GM23248 (cell line): ENCODE data around the gene PPDPF. TPM values are rescaled to one million over a fixed set of nuclear protein-coding genes. Genes with fewer than 3 reads are reported as not detected.

Experiments used
- DNase-seq: peaks from one replicate; pipeline ENCODE4 v3.0.0-alpha.2; 2015
- H2AFZ ChIP-seq: fragments of 200-600 bp; sonication (generic); 2 replicates; pipeline ENCODE4 v1.6.1; 2016; ENCODE audit warnings: antibody characterized with exemption
- H3F3A ChIP-seq: fragments of 200-600 bp; sonication (generic); 2 replicates; pipeline ENCODE4 v1.6.1; 2016; ENCODE audit warnings: mild to moderate bottlenecking, antibody characterized with exemption, mixed run types; ENCODE audit not compliant: insufficient read depth
- H3K27ac ChIP-seq: fragments of 200-600 bp; sonication (generic); 2 replicates; pipeline ENCODE4 v1.5.1; 2016; ENCODE audit warnings: mild to moderate bottlenecking
- H3K27me3 ChIP-seq: fragments of 200-600 bp; sonication (generic); replicated peaks from 2 replicates; pipeline ENCODE4 v1.6.1; 2016; ENCODE audit warnings: mild to moderate bottlenecking; ENCODE audit not compliant: insufficient read depth
- H3K36me3 ChIP-seq: fragments of 200-600 bp; sonication (generic); 2 replicates; pipeline ENCODE4 v1.6.1; 2016; ENCODE audit warnings: low read depth, mild to moderate bottlenecking
- H3K4me1 ChIP-seq: fragments of 200-600 bp; sonication (generic); 2 replicates; pipeline ENCODE4 v1.6.1; 2016; ENCODE audit warnings: mild to moderate bottlenecking; ENCODE audit not compliant: insufficient read depth
- H3K4me2 ChIP-seq: fragments of 200-600 bp; sonication (generic); one replicate; pipeline ENCODE4 v1.6.1; 2016; ENCODE audit warnings: mild to moderate bottlenecking; ENCODE audit not compliant: unreplicated experiment
- H3K4me3 ChIP-seq: fragments of 200-600 bp; sonication (generic); 2 replicates; pipeline ENCODE4 v1.5.1; 2016; ENCODE audit warnings: mild to moderate bottlenecking
- H3K79me2 ChIP-seq: fragments of 200-600 bp; sonication (generic); 2 replicates; pipeline ENCODE4 v1.6.1; 2016; ENCODE audit warnings: mild to moderate bottlenecking; ENCODE audit not compliant: insufficient read depth
- H3K9ac ChIP-seq: fragments of 200-600 bp; sonication (generic); 2 replicates; pipeline ENCODE4 v1.6.1; 2016; ENCODE audit warnings: mild to moderate bottlenecking
- H3K9me2 ChIP-seq: fragments of 200-600 bp; sonication (generic); 2 replicates; pipeline ENCODE4 v1.6.1; 2016; ENCODE audit warnings: mixed run types, mild to moderate bottlenecking, moderate library complexity; ENCODE audit not compliant: insufficient read depth
- H3K9me3 ChIP-seq: fragments of 200-600 bp; sonication (generic); one replicate; pipeline ENCODE4 v1.6.1; 2017; ENCODE audit warnings: low read depth
- H4K20me1 ChIP-seq: fragments of 200-600 bp; sonication (generic); 2 replicates; pipeline ENCODE4 v1.6.0; 2016; ENCODE audit not compliant: insufficient read depth
- EZH2 ChIP-seq: fragments of 200-600 bp; sonication (generic); IDR thresholded peaks from 2 replicates; pipeline ENCODE4 v1.6.1; 2018; ENCODE audit warnings: antibody characterized with exemption, mild to moderate bottlenecking; ENCODE audit not compliant: insufficient read depth, poor library complexity, severe bottlenecking
- EZH2phosphoT487 ChIP-seq: fragments of 200-600 bp; sonication (generic); IDR thresholded peaks from 2 replicates; pipeline ENCODE4 v1.6.1; 2018; ENCODE audit warnings: antibody characterized with exemption, moderate library complexity, mild to moderate bottlenecking, low read depth; ENCODE audit not compliant: insufficient read depth
- WGBS, 2 experiments: methylation state at CpG; one replicate each; pipeline ENCODE4 v1.1.6; 2015 to 2017; ENCODE audit warnings: low lambda C conversion rate in 2 of 2, low coverage in 1 of 2; ENCODE audit errors: missing lambda C conversion rate in 2 of 2; 5-methylcytosine and 5-hydroxymethylcytosine counted together
- in situ Hi-C: fragments of 300-500 bp; cut with MboI; formaldehyde crosslinking; loops from 2 replicates; pipeline ENCODE4 v1.15.0; 2020
- polyA plus RNA-seq: library from polyadenylated mRNA; unstranded; fragments of >200 nt; fragmentation: Nextera tagmentation; extraction: Ambion mirVana; gene quantifications from 2 replicates; pipeline ENCODE4 v1.2.1, GENCODE V29; 2016
- total RNA-seq: library from RNA; depleted of rRNA; stranded (reverse); fragments of >200 nt; shearing (Covaris generic); gene quantifications from 2 replicates; pipeline ENCODE4 v1.2.3, GENCODE V29; 2014

Gene PPDPF
- total and polyA plus RNA-seq, 2 experiments from 2014 or later = 170 to 236 TPM

- Histone ChIP-seq H3K79me2 (no peaks in the 10 kb centered on the region), H3K9me3 (no peaks in the 10 kb centered on the region), H3F3A (no peaks in the 10 kb centered on the region), H3K4me3 (no peak overlapping the region), H3K27me3 (no peaks in the 10 kb centered on the region; the same call in 1 of the 2 replicates), H3K4me2 (no peak overlapping the region), H2AFZ (no peak overlapping the region), H3K36me3 (no peaks in the 10 kb centered on the region), H3K27ac (no peak overlapping the region), H4K20me1 (no peaks in the 10 kb centered on the region), H3K9ac (no peak overlapping the region), H3K9me2 (no peaks in the 10 kb centered on the region), H3K4me1 (no peaks in the 10 kb centered on the region)
- no peak for DNase-seq
- 53 to 59% methylated on average over 6 of the region's 6 CpGs for WGBS, 2 experiments
- in situ Hi-C loops = no loop called here
- no peak for TF ChIP-seq EZH2
- no peak for TF ChIP-seq EZH2phosphoT487
Observed at GRCh38 chr20:63545814-63546213, 25.2 kb downstream of the PPDPF start.

- no peaks in the 10 kb centered on the region for H3F3A ChIP-seq
- H2AFZ ChIP-seq = no peak overlapping the region
- H3K79me2 ChIP-seq = no peaks in the 10 kb centered on the region
- no peaks in the 10 kb centered on the region for H4K20me1 ChIP-seq
- H3K27me3 ChIP-seq = no peaks in the 10 kb centered on the region; the same call in 1 of the 2 replicates
- H3K27ac ChIP-seq = no peak overlapping the region
- H3K4me3 ChIP-seq = no peak overlapping the region
- in situ Hi-C loops = no loop called here
- no peak overlapping the region for H3K9ac ChIP-seq
- H3K4me2 ChIP-seq = no peak overlapping the region
- DNase-seq = no peak
- TF ChIP-seq EZH2 (no peak), EZH2phosphoT487 (no peak)
- H3K4me1 ChIP-seq = no peaks in the 10 kb centered on the region
- H3K9me2 ChIP-seq = no peaks in the 10 kb centered on the region
- H3K36me3 ChIP-seq = no peaks in the 10 kb centered on the region
- no peaks in the 10 kb centered on the region for H3K9me3 ChIP-seq
- WGBS, 2 experiments = 70 to 71% methylated on average over 15 to 19 of the region's 20 CpGs
Observed at GRCh38 chr20:63546256-63546955, 25.8 kb downstream of the PPDPF start.

DNA sequence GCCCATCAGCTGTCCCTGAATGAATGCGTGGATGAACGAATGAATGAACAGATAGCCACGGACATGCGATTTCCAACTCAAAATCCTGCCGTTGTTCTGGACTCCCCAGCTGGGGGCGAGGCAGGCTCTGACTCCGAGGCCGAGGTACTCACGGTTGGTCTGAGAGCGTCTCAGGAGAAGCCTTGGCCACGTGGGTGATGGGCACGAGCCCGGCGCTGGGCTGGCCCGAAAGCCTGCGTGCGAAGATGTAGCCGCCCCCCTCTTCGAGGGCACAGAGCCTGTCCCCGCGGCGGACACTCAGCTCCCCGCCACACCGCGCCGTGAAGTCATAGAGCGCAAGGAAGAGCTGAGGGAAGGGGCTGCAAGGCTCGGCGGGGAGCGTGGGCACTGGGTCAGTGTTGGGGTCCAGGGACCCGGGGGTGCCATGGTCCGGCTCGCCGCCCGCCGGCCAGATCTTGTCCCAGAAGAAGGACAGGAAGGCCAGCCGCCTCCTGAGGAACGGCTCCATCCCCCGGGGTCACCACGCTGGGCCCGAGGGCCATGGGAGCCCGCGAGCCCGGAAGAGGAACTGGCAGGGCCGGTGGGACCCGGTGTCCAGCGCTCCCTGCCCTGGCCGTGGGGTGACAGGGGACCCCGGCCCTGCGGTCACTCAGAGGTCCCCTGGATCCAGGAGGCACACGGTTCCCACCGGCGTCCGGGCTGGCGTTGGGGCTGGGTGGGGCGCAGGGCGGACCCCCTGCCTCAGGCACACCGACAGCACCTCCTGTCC lies 26.6 kb downstream of the PPDPF start:
- H3K4me1 ChIP-seq = no peaks in the 10 kb centered on the region
- no peaks in the 10 kb centered on the region for H4K20me1 ChIP-seq
- H2AFZ ChIP-seq = no peak overlapping the region
- no peaks in the 10 kb centered on the region for H3K79me2 ChIP-seq
- H3K9me3 ChIP-seq = no peaks in the 10 kb centered on the region
- H3K36me3 ChIP-seq = no peaks in the 10 kb centered on the region
- H3K27ac ChIP-seq = no peak overlapping the region
- no peak overlapping the region for H3K9ac ChIP-seq
- no peaks in the 10 kb centered on the region for H3K9me2 ChIP-seq
- H3K4me3 ChIP-seq = no peak overlapping the region
- H3K4me2 ChIP-seq = no peak overlapping the region
- H3F3A ChIP-seq = 0 out of 2 replicates have a peak, but pooled peaks cover under 1% of the 10 kb centered on the region
- DNase-seq = no peak
- TF ChIP-seq EZH2phosphoT487 = no peak
- TF ChIP-seq EZH2 = no peak
- no peaks in the 10 kb centered on the region; the same call in 1 of the 2 replicates for H3K27me3 ChIP-seq
- 61 to 64% methylated on average over 46 to 57 of the region's 58 CpGs for WGBS, 2 experiments
- in situ Hi-C loops = no loop called here

- Histone ChIP-seq H4K20me1 (no peaks in the 10 kb centered on the region), H3F3A (0 out of 2 replicates have a peak, but pooled peaks cover 8% of the 10 kb centered on the region), H3K4me2 (no peak within 1 kb of the TSS), H3K27ac (no peak within 1 kb of the TSS), H3K4me1 (no peaks in the 10 kb centered on the region), H2AFZ (no peak within 1 kb of the TSS), H3K9me3 (no peaks in the 10 kb centered on the region), H3K79me2 (no peaks in the 10 kb centered on the region), H3K9ac (no peak within 1 kb of the TSS), H3K9me2 (no peaks in the 10 kb centered on the region), H3K4me3 (no peak within 1 kb of the TSS), H3K27me3 (no peaks in the 10 kb centered on the region; the same call in 1 of the 2 replicates), H3K36me3 (no peaks in the 10 kb centered on the region)
- no peak for DNase-seq
- WGBS, 2 experiments = 43 to 44% methylated on average over 24 to 30 of the region's 35 CpGs
- in situ Hi-C loops = no loop called here
- TF ChIP-seq EZH2 = no peak
- TF ChIP-seq EZH2phosphoT487 = no peak
Observed at GRCh38 chr20:63547725-63548480, 27.3 kb downstream of the PPDPF start, which contains the start of gene SRMS. TSS of gene SRMS (minus strand) at chr20:63547749. CDS start at chr20:63547463, 286 bp downstream.
